OCI-LY3 (cell line): ENCODE results near the gene TANK.
"Not testable (repeated sequence)": the region's sequence is repeated elsewhere in the genome, so short reads cannot be mapped to it uniquely, and the experiment has no call there.

Experiments used
- H2AFZ ChIP-seq: fragments of 200-600, 300-600 bp; shearing (Covaris generic); 2 replicates; pipeline ENCODE4 v1.6.0; 2014; ENCODE audit warnings: antibody characterized with exemption, low read depth, low read length
- H3K27ac ChIP-seq: fragments of 200-600, 300-600 bp; sonication (generic); 2 replicates; pipeline ENCODE4 v1.5.1; 2014; ENCODE audit warnings: mild to moderate bottlenecking, low read length, moderate library complexity, mixed read lengths
- H3K27me3 ChIP-seq: fragments of 200-600, 300-600 bp; sonication (generic); 2 replicates; pipeline ENCODE4 v1.6.1; 2014; ENCODE audit warnings: low read depth, low read length, mixed read lengths
- H3K36me3 ChIP-seq: fragments of 200-600, 300-600 bp; sonication (generic); replicated peaks from 2 replicates; pipeline ENCODE3; 2014; ENCODE audit warnings: low read depth, low read length, mixed read lengths
- H3K4me1 ChIP-seq: fragments of 300-600, 200-600 bp; sonication (generic); 2 replicates; pipeline ENCODE4 v1.6.1; 2014; ENCODE audit warnings: low read length, mixed read lengths
- H3K4me2 ChIP-seq: fragments of 200-600, 300-600 bp; sonication (generic); 2 replicates; pipeline ENCODE4 v1.6.1; 2014; ENCODE audit warnings: low read length, mixed read lengths
- H3K4me3 ChIP-seq: fragments of 300-600, 200-600 bp; sonication (generic); 2 replicates; pipeline ENCODE4 v1.5.1; 2014; ENCODE audit warnings: antibody characterized with exemption, mild to moderate bottlenecking, low read length, moderate library complexity
- H3K79me2 ChIP-seq: fragments of 300-600, 200-600 bp; shearing (Covaris generic); 2 replicates; pipeline ENCODE4 v1.6.1; 2014; ENCODE audit warnings: mild to moderate bottlenecking, low read length, mixed read lengths
- H3K9ac ChIP-seq: fragments of 300-600, 200-600 bp; shearing (Covaris generic); 2 replicates; pipeline ENCODE4 v1.6.0; 2014; ENCODE audit warnings: mild to moderate bottlenecking, low read length, moderate library complexity
- H3K9me3 ChIP-seq: fragments of 200-600, 300-600 bp; shearing (Covaris generic); 2 replicates; pipeline ENCODE4 v1.6.1; 2014; ENCODE audit warnings: low read length, mixed read lengths; ENCODE audit not compliant: insufficient read depth
- H4K20me1 ChIP-seq: fragments of 200-600, 300-600 bp; sonication (generic); 2 replicates; pipeline ENCODE4 v1.6.1; 2016; ENCODE audit warnings: low read length, mixed read lengths; ENCODE audit not compliant: insufficient read depth
- EZH2phosphoT487 ChIP-seq: fragments of 200-600 bp; shearing (Covaris generic); IDR thresholded peaks from 2 replicates; pipeline ENCODE4 v1.6.1; 2018; ENCODE audit warnings: antibody characterized with exemption, mixed run types, low read depth
- TF ChIP-seq, protein P1 (sequence below): fragments of 200-600, 300-600 bp; sonication (generic); IDR thresholded peaks from 2 replicates; pipeline ENCODE4 v1.5.1; 2014; ENCODE audit warnings: antibody characterized with exemption, low read length, low read depth

TANK gene

DNA sequence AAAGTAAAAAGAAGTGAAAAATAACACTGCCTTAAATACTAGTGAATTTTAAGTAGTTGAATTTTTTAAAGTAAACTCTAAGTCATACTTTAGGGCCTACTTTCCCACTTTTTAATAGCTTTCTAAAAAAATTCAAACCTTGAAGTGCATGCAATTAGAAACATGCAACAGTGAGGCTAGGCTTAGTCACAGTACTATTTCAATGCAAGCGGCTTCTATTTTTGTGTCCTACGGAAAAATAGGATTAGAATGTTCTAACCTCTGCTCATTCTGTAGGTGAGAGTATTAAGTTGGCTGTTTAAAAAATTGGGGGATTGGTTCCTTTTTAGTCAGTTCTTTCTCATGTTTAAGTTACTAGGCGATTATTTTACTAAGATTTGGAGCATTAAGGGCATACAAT lies 108.9 kb downstream of the TANK start:
- H3K4me2 ChIP-seq = no peak overlapping the region
- H3K4me1 ChIP-seq = peaks cover 7% of the 10 kb centered on the region; the same call in 1 of the 2 replicates
- TF ChIP-seq, protein P1, sequence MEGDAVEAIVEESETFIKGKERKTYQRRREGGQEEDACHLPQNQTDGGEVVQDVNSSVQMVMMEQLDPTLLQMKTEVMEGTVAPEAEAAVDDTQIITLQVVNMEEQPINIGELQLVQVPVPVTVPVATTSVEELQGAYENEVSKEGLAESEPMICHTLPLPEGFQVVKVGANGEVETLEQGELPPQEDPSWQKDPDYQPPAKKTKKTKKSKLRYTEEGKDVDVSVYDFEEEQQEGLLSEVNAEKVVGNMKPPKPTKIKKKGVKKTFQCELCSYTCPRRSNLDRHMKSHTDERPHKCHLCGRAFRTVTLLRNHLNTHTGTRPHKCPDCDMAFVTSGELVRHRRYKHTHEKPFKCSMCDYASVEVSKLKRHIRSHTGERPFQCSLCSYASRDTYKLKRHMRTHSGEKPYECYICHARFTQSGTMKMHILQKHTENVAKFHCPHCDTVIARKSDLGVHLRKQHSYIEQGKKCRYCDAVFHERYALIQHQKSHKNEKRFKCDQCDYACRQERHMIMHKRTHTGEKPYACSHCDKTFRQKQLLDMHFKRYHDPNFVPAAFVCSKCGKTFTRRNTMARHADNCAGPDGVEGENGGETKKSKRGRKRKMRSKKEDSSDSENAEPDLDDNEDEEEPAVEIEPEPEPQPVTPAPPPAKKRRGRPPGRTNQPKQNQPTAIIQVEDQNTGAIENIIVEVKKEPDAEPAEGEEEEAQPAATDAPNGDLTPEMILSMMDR = no peak
- TF ChIP-seq EZH2phosphoT487 = no peak
- H2AFZ ChIP-seq = no peak overlapping the region
- no peaks in the 10 kb centered on the region for H4K20me1 ChIP-seq
- H3K79me2 ChIP-seq = no peaks in the 10 kb centered on the region
- no peak overlapping the region for H3K9ac ChIP-seq
- no peaks in the 10 kb centered on the region for H3K9me3 ChIP-seq
- no peaks in the 10 kb centered on the region for H3K36me3 ChIP-seq
- no peak overlapping the region for H3K27ac ChIP-seq
- no peaks in the 10 kb centered on the region for H3K27me3 ChIP-seq
- no peak overlapping the region for H3K4me3 ChIP-seq

GRCh38 chr2:161273038-161273760 lies 113.0 kb downstream of the TANK start:
- no peaks in the 10 kb centered on the region for H3K9me3 ChIP-seq
- H3K27ac ChIP-seq = no peak overlapping the region
- H3K9ac ChIP-seq = no peak overlapping the region
- peaks cover 7% of the 10 kb centered on the region; the same call in 1 of the 2 replicates for H3K4me1 ChIP-seq
- no peaks in the 10 kb centered on the region for H3K36me3 ChIP-seq
- H2AFZ ChIP-seq = peak overlapping the region; percentile 65; the same call in 1 of the 2 replicates
- H3K4me3 ChIP-seq = peak overlapping the region; percentile 18
- peak overlapping the region; percentile 52 for H3K4me2 ChIP-seq
- no peaks in the 10 kb centered on the region for H3K79me2 ChIP-seq
- no peaks in the 10 kb centered on the region for H4K20me1 ChIP-seq
- no peak for TF ChIP-seq EZH2phosphoT487
- TF ChIP-seq, protein P1 = peak; percentile 83
- H3K27me3 ChIP-seq = no peaks in the 10 kb centered on the region

DNA sequence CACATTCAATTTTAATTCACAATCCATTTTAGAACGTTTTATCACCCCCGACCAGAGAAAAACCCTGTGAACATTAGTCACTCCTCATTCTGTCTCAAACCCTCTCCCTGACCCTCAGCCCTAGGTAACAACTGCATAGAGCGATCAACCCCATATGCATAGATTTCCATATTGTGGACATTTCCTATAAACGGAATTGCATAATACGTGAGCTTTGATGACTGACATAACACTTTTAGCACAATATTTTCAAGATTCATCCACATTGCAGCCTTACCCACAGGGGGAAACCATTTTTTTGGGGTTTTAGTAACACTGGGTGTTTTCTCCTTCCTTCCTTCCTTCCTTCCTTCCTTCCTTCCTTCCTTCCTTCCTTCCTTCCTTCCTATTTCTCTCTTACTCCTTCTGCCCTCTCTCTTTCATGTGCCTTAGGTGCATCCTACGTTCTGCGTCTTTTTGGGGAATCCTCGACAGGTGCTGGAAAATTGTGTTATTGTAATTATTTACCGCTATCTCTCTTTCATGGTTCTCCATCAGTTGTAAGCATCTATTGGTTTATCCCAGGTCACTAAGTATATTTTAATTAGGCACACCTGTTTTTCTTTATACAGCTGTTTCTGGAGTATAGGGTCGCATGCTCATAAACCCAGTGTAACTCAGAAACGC lies 118.5 kb downstream of the TANK start:
- not testable (repeated sequence) for H3K27me3 ChIP-seq, H3K4me3 ChIP-seq, H4K20me1 ChIP-seq, H3K36me3 ChIP-seq, H3K4me2 ChIP-seq, H3K9me3 ChIP-seq, H3K4me1 ChIP-seq, H2AFZ ChIP-seq, H3K79me2 ChIP-seq, H3K27ac ChIP-seq, H3K9ac ChIP-seq

GRCh38 chr2:161279230-161279815 lies 119.1 kb downstream of the TANK start:
- not testable (repeated sequence) for H3K9me3 ChIP-seq, H4K20me1 ChIP-seq, H3K4me1 ChIP-seq, H3K27ac ChIP-seq, H3K36me3 ChIP-seq, H3K27me3 ChIP-seq, H3K4me3 ChIP-seq, H3K79me2 ChIP-seq, H3K9ac ChIP-seq, H2AFZ ChIP-seq, H3K4me2 ChIP-seq

DNA sequence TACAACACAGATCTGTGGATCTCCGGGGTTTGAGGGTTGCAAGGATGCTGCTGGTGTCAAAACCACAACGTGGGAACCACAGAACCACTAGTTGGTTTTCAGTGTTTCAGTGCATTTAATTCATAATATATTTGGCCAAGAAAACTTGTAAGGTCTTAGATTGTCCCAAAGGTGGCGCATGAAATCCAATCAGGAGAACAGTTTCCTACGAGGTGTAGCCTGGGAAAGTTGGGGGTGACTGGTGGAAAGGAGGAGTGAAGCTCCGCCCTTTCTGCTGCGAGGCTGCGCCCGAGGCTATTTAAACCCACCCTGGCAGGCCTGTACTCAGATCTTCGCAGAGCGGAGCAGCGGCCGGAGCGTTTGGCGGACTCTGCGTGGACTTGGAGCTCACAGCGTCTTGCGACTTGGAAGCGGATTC lies 120.7 kb downstream of the TANK start:
- H3K4me1 ChIP-seq, H3K4me2 ChIP-seq, H4K20me1 ChIP-seq, H3K9ac ChIP-seq, H2AFZ ChIP-seq, H3K36me3 ChIP-seq, H3K9me3 ChIP-seq, H3K27me3 ChIP-seq, H3K4me3 ChIP-seq, H3K27ac ChIP-seq, H3K79me2 ChIP-seq: not testable (repeated sequence)
- TF ChIP-seq, protein P1 = peak; percentile 22

DNA sequence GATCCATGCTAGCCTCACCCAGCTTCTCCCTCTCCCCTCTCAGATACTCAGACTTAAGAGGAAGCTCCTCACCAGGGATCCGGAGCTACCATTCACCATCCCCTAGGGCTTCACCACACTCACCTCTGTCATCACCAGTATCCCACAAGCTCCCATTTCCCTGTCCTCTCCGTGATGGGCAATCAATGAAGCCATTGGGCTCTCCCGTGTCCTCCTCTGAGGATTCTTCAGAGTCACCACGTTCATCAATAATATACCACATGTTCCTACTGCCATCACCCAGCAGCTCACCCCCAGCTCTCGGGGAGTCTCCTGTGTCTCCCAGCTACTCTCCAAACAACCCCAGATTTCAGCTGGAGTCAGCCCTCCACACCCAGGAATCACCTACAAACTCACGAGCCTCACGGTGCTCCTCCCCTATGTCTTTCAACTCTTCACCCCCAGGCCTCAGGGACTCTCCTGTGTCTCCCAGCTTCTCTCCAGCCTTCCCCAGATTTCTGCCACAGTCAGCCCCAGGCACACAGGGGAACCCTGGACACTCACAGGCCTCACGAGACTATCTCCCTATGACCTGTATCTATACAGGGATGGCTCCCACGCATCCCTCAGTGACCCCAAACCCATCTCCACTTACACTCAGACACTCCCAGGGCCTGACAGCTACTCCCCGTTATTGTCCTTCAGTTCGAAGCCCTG lies 121.5 kb downstream of the TANK start:
- H3K4me2 ChIP-seq, H3K9me3 ChIP-seq, H3K4me3 ChIP-seq, H3K27me3 ChIP-seq, H3K36me3 ChIP-seq, H3K27ac ChIP-seq, H3K9ac ChIP-seq, H4K20me1 ChIP-seq, H3K4me1 ChIP-seq, H2AFZ ChIP-seq, H3K79me2 ChIP-seq: not testable (repeated sequence)

DNA sequence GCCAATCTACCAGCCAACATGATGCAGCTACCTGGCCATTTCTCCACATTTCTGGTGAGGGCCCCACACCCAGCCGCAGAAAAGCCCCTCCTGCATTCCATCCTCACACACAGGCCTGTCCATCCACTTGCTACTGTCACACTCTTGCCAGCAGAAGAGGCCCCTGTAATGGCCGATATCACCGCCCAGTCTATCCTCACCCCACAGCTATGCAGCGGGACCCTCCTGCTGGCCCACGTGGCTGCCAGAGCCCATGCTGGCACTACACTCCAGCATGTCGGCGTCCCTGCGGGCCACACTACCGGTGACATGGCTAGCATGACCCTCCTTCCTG lies 122.0 kb downstream of the TANK start:
- H3K27ac ChIP-seq, H4K20me1 ChIP-seq, H3K4me2 ChIP-seq, H3K27me3 ChIP-seq, H3K9ac ChIP-seq, H3K4me1 ChIP-seq, H2AFZ ChIP-seq, H3K36me3 ChIP-seq, H3K4me3 ChIP-seq, H3K9me3 ChIP-seq, H3K79me2 ChIP-seq: not testable (repeated sequence)
